ENCODE results near the gene PLCH1. TPM values are rescaled to one million over a fixed set of nuclear protein-coding genes. Genes with fewer than 3 reads are reported as not detected.
"Not testable (repeated sequence)": the region's sequence is repeated elsewhere in the genome, so short reads cannot be mapped to it uniquely, and the experiment has no call there.

Gene PLCH1
- total RNA-seq, 1 experiment from 2014 or later, result 13.4 TPM

DNA sequence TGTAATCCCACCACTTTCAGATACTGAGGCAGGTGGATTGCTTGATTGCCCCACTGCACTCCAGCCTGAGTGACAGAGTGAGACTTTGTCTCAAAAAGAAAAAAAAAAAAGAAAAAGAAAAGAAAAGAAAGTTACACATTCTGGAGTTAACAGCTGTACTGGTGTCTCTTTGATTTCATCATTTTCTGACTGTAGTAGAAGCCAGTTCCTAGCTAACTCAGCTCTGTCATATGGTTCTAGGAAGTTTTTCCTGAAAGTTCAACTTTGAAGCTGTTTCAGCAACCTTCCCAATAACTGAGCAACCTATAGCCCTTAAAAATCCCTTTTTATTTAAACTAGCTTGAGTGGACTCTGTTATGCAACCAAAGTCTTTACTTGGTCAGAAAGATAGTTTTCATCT lies 346.8 kb downstream of the PLCH1 start:
- no peak overlapping the region for H3K27ac Mint-ChIP-seq (ENCODE audit: unreplicated experiment)
- intact Hi-C loops (cut with micrococcal nuclease; ENCODE audit: unreplicated experiment), result no loop called here
- peaks cover 2% of the 10 kb centered on the region for H3K9me3 Mint-ChIP-seq (ENCODE audit: low read depth, unreplicated experiment)
- H3K36me3 Mint-ChIP-seq (ENCODE audit: insufficient read depth, unreplicated experiment), result no peaks in the 10 kb centered on the region
- no peaks in the 10 kb centered on the region for H3K27me3 Mint-ChIP-seq (ENCODE audit: unreplicated experiment)
- BruUV-seq (replicated peaks), result no TSS peak
- no peaks in the 10 kb centered on the region for H3K4me1 Mint-ChIP-seq (ENCODE audit: low read depth, unreplicated experiment)
- DNase-seq, result no peak
- CTCF ChIA-PET, result no interaction called here
- H3K4me3 Mint-ChIP-seq (ENCODE audit: low read depth, unreplicated experiment), result no peak overlapping the region
- TF ChIP-seq, protein P1, sequence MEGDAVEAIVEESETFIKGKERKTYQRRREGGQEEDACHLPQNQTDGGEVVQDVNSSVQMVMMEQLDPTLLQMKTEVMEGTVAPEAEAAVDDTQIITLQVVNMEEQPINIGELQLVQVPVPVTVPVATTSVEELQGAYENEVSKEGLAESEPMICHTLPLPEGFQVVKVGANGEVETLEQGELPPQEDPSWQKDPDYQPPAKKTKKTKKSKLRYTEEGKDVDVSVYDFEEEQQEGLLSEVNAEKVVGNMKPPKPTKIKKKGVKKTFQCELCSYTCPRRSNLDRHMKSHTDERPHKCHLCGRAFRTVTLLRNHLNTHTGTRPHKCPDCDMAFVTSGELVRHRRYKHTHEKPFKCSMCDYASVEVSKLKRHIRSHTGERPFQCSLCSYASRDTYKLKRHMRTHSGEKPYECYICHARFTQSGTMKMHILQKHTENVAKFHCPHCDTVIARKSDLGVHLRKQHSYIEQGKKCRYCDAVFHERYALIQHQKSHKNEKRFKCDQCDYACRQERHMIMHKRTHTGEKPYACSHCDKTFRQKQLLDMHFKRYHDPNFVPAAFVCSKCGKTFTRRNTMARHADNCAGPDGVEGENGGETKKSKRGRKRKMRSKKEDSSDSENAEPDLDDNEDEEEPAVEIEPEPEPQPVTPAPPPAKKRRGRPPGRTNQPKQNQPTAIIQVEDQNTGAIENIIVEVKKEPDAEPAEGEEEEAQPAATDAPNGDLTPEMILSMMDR (IDR thresholded peaks at IDR 0.05; ENCODE audit: unreplicated experiment), result no peak

DNA sequence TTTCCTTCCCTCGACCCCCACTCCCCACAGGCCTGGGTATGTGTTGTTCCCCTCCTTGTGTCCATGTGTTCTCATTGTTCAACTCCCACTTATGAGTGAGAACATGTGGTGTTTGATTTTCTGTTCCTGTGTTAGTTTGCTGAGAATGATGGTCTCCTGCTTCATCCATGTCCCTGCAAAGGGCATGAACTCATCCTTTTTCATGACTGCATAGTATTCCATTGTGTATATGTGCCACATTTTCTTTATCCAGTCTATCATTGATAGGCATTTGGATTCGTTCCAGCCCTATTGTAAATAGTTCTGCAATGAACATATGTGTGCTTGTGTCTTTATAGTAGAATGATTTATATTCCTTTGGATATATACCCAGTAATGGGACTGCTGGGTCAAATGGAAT lies 350.0 kb downstream of the PLCH1 start:
- CTCF ChIA-PET; H3K36me3 Mint-ChIP-seq (ENCODE audit: insufficient read depth, unreplicated experiment); intact Hi-C loops (cut with micrococcal nuclease; ENCODE audit: unreplicated experiment); H3K27ac Mint-ChIP-seq (ENCODE audit: unreplicated experiment); H3K27me3 Mint-ChIP-seq (ENCODE audit: unreplicated experiment); DNase-seq; H3K4me3 Mint-ChIP-seq (ENCODE audit: low read depth, unreplicated experiment); BruUV-seq (replicated peaks); H3K9me3 Mint-ChIP-seq (ENCODE audit: low read depth, unreplicated experiment): not testable (repeated sequence)
- peaks cover 15% of the 10 kb centered on the region for H3K4me1 Mint-ChIP-seq (ENCODE audit: low read depth, unreplicated experiment)

DNA sequence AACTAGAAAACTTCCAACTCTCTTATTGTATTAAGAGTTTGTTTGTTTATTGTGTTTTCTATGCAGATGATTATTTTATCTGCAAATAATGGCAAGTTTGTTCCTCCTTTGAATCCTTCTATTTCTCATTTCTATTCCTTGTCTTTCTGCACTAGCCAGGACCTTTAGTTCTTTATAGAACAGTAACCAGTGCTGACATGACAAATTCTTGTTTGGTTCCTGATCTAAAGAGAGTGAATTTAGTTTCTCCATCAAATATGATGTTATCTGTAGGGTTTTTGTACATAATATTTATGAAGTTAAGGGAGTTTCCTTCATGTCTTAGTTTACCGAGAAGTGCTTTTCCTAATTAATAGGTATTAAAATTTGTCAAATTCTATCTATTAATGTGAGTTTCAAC lies 350.6 kb downstream of the PLCH1 start:
- DNase-seq, result no peak
- intact Hi-C loops (cut with micrococcal nuclease; ENCODE audit: unreplicated experiment), result no loop called here
- Mint-ChIP-seq H3K9me3 (ENCODE audit: low read depth, unreplicated experiment) (peaks cover 2% of the 10 kb centered on the region), H3K4me3 (ENCODE audit: low read depth, unreplicated experiment) (no peak overlapping the region), H3K36me3 (ENCODE audit: insufficient read depth, unreplicated experiment) (no peaks in the 10 kb centered on the region), H3K27me3 (ENCODE audit: unreplicated experiment) (no peaks in the 10 kb centered on the region), H3K27ac (ENCODE audit: unreplicated experiment) (no peak overlapping the region), H3K4me1 (ENCODE audit: low read depth, unreplicated experiment) (peaks cover 15% of the 10 kb centered on the region)
- TF ChIP-seq, protein P1 (IDR thresholded peaks at IDR 0.05; ENCODE audit: unreplicated experiment), result no peak
- no TSS peak for BruUV-seq (replicated peaks)
- CTCF ChIA-PET, result no interaction called here

DNA sequence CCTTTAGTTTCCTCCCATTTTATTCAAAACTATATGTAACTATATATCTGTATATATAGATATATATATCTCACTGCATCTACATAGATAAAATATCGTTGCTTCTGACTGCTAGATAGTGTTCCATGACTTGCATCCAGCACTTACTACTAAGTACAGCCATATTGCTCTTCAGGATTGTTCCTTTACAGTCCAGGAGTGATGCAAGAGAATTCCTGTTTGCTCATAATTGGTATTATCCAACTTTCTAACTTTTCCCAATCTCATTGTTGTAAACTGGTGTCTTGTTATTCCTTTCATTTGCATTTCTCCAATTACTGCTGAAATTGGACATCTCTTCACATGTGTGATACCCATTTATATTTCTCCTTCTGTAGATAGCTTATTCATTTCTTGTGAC lies 351.6 kb downstream of the PLCH1 start:
- DNase-seq, result no peak
- intact Hi-C loops (cut with micrococcal nuclease; ENCODE audit: unreplicated experiment), result no loop called here
- H3K27ac Mint-ChIP-seq (ENCODE audit: unreplicated experiment), result no peak overlapping the region

DNA sequence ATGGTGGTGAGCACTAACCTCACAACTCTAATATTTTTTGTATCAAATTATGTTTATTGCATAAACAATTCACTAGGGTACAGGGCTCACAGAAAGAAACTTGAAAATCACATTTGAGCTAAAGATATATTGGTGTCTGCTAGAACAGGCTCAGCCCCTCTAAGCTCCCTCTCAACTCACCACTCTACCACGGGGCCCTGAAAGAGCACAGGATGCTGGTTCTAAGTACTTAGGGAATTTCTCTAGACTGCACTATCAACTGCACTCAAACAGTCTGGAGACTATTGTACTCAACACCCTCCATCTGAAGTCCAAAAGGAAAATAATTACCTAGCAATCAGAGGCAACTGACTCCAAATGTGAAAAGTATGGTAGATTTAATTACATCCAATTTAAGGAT lies 352.7 kb downstream of the PLCH1 start:
- no TSS peak for BruUV-seq (replicated peaks)
- TF ChIP-seq, protein P1 (IDR thresholded peaks at IDR 0.05; ENCODE audit: unreplicated experiment), result no peak
- Mint-ChIP-seq H3K27ac (ENCODE audit: unreplicated experiment) (no peak overlapping the region), H3K4me3 (ENCODE audit: low read depth, unreplicated experiment) (no peak overlapping the region), H3K36me3 (ENCODE audit: insufficient read depth, unreplicated experiment) (no peaks in the 10 kb centered on the region), H3K9me3 (ENCODE audit: low read depth, unreplicated experiment) (peaks cover 2% of the 10 kb centered on the region), H3K27me3 (ENCODE audit: unreplicated experiment) (no peaks in the 10 kb centered on the region), H3K4me1 (ENCODE audit: low read depth, unreplicated experiment) (peaks cover 15% of the 10 kb centered on the region)
- CTCF ChIA-PET, result interaction anchor here (0.7 kb wide), 1 partner anchor 310 kb away, joined by 4 read pairs; no protein-coding TSS in a partner anchor
- intact Hi-C loops (cut with micrococcal nuclease; ENCODE audit: unreplicated experiment), result no loop called here
- DNase-seq, result no peak

More for the DNA sequence above, 351.6 kb downstream of the PLCH1 start:
- peaks cover 15% of the 10 kb centered on the region for H3K4me1 Mint-ChIP-seq (ENCODE audit: low read depth, unreplicated experiment)
- no peaks in the 10 kb centered on the region for H3K27me3 Mint-ChIP-seq (ENCODE audit: unreplicated experiment)
- H3K36me3 Mint-ChIP-seq (ENCODE audit: insufficient read depth, unreplicated experiment), result no peaks in the 10 kb centered on the region
- BruUV-seq (replicated peaks), result no TSS peak
- H3K9me3 Mint-ChIP-seq (ENCODE audit: low read depth, unreplicated experiment), result peaks cover 2% of the 10 kb centered on the region
- TF ChIP-seq, protein P1 (IDR thresholded peaks at IDR 0.05; ENCODE audit: unreplicated experiment), result no peak
- H3K4me3 Mint-ChIP-seq (ENCODE audit: low read depth, unreplicated experiment), result no peak overlapping the region
- CTCF ChIA-PET, result no interaction called here

All from Calu3 (cell line).